ENCODE data around the gene RGS6.

Gene RGS6

DNA sequence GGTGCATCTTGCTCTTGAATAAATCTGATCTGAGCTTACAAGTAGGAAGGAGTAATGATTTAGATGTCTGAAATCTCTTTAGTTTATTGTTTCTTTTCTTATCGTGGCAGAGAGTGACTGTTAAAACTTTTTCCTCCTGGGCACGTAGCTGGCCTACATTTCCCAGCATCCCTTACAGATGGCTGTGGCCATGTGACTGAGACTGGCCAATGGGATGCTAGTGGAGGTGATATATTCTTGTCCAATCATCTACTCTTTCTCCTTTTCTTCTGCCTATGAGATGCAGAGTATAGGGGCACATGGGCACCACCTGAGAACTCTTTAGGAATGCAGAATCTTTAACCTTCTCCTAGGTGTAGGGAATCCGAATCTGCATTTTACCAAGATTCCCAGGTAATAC lies 237.3 kb downstream of the RGS6 start:
- no peak for DNase-seq

DNA sequence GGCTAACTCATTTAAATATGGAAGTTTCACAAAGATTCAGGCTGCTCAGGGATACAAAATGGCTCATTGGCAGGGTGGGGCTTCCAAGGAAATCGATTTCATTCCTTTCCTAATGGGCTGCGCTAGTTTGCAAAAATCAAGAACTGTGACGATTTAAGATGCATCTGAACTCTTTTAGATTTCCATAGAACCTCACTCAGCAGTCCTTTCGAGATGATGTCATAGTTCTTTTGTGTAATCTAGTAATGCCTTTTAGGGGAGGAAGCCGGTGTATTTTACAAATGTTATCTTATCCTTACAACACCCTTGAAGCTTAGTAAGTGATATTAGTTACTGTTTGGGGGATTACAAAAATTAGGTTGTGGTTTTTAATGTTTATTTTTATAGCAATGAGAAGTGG lies 239.8 kb downstream of the RGS6 start:
- no peak for DNase-seq

DNA sequence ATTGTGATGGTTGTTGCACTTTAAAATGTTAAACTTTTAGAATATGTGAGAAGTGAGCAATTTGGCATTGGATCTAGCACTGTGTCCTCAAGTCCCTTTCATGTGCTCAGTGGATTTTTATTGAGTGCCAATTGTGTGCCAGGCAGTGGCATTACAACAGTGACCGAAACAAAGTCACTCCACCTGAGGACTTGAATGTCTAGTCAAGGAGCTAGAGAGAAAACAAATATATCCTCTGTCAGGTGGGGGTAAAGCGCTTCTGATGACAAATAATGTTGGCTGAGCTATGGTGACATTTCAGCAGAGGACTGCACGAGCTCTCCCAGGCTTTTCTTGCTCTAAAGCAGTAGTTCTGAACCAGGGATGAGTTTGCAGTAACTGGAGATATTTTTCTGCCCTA lies 240.4 kb downstream of the RGS6 start:
- DNase-seq, result no peak

DNA sequence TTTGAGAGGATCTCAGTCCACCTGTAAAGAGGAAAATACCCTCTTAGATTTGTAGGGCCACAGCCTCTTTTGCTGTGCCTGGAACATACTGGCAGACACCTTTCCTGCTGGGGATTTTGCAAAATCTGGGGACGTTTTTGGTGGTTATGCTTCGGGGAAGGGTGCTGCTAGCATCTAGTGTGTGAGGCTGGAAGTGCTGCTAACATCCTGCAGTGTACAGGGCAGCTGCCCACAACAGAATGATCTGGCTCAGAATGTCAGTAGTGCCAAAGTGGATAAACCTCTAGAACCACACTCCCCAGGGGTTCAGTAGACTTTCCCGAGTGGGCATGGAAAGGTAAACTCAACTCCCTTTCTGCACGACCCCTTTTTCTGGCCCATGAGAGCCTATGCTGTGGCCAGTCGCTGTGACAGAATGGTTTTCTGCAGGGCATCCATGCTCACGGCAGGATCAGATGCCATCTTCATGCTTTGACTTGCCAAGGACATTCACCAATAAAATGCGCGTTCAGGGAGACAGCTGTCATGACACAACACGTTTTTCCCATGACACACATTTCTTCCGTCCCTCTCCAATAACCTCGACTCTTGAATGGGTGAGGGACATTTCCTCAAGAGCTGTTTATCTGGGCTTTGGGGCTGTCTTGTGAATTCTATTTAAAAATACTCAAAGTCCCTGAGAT lies 240.9 kb downstream of the RGS6 start:
- DNase-seq, result no peak

DNA sequence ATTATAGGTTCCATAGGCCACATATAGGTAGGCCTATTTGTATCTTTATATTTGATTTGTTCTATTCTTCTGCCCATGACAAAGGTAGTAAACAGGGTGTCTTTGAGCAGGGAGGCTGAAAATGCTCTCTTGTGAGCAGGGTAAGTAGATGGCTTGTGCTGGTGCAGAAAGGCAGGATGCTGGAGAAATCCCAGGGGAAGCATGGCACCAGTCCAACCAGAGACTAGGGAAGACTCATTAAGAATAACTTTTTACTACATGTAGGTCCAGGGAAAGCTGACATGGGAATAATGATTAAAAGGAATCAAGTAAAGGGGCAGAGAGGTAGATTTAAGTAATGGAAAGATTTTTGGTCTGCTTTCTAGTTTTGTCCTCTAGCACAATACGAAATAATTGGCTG lies 245.0 kb downstream of the RGS6 start:
- DNase-seq, result no peak

DNA sequence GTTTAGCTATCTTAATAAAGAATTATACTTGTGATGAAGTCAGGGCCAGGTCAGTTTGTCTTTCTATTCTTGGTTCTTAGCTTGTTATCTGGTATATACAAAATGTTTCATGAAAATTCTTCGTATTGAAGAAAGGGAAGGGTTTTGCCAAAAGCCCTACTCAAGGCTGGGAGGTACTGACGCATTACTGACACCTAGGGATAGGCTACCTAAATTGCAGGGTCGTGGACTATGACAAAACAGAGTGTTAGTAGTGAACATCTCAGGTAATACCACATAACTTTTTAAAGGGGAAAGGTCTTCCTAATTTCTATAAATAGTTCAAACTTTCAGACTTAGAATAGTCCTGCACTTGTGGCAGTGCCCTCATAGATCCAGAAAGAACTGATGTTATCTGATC lies 246.3 kb downstream of the RGS6 start:
- DNase-seq, result no peak

DNA sequence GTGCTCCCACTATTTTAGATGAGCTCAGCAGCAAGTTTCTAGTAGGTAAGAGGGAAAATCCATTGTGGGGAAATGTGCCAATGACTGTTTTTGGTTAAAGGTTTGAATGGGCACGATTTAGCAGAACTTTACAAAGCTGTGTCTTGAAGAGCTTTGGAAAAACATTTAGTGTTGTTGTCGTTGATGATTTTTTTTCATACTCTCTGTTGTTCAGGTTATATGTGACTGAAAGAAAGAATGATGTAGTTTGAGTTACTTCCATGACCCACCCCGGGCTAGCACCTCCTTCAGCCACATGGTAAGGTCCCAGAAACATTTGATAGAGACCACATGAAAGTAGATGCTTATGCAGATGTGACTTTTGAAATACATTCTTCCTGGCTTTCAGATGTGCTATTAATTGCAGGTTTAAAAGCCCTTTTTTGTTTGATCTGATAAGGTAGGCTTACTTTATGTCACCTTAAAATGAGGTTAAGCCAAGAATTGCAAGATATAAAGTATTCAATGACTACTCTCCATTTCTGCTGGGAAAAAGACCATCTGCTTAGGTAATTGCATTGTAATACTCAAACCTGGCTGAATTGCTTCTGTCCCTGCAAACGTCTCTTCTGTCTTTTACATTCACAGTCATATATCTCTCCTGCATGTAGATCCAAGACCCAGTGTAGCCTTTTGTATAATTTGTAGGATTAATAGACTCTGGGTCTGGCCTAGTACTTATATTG lies 250.6 kb downstream of the RGS6 start:
- no peak for DNase-seq

DNA sequence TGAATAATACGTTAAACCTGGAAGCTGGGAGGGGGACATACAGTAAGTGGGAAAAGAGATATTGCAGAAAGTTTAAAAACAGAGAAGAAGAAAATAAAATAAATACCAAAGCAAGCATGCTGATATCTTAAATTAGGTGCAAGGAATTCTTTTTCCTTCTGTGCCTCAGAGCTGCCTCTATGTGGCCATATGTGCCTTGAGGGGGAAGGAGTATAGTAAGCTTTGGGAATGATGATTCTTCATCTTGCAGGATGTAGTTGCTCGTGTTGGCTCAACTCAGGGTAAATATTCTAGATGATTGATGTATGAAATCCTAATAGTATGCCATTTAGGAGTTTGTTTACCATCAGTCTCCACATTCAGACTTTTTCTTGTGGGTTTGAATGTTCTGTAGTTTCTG lies 251.4 kb downstream of the RGS6 start:
- DNase-seq, result no peak

DNA sequence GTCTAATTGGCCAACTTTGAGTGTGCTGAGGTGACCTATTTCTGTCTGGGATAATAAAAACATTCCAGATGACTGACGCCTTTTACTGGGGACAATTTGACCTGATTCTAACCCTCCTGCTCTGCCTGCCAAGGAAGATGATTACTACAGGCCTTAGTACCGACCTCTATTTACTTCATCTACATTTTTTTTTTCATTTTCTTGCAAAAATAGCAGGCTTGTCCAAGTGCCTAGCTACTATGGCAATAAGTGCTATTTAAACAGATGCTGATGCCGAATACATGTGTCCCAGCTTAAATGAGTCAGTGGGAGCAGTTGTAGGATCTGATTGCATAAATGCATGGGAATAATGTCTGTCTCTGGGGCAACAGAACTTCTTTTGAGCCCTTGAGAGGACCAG lies 254.3 kb downstream of the RGS6 start:
- DNase-seq, result no peak

DNA sequence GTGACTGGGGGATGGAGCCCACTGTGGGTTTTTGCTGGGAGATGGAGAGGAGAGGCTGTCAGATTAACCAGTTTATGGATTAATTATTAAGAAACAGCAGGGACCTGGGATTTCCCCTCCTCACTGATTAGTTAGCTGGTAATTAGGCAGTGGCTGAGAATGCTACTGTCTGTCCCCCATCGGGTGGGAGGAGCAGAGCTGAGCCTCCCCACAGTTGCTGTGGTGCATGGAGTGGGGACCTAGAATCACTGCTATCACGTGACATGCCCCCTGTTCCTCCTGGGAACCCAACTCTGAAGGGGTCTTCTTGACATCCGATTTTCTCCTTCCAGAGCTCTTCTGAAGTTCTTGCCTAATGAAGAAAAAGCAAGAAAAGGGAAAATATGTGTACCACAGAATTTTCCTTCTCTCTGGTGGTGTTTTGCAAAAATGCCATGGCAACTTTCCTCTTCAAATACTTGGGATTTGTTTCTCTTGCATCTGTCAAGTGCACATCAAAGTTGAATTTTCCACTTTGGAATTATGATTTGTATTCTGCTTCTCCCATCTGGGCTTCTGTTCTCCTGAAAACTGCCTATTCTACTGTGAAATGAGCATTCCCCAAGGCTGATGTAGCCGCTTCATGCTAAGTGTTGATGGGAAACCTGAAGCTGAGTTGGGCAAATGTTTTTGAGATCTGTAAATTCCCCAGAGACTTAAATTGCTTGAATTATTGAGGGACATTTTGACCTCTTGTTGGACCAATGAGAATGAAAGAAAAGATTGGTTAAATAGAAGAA lies 264.2 kb downstream of the RGS6 start:
- DNase-seq, result no peak

DNA sequence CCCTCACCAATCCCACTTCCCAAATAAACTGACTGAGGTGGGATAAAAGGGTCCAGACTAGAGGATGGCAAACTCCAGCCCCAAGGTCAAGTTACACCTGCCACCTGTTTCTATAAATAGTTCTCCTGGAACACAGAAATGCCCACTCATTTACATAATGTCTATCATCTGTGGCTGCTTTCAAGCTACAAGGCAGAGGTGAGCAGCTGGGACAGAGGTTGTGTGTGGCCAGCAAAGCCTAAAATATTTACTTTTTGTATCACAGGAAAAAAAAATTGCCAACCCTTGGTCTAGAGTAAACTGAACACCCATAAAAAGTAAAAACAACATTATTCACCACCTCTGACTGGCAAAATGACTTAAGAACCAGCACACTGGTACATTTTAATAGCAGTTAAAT lies 269.4 kb downstream of the RGS6 start:
- DNase-seq, result no peak

DNA sequence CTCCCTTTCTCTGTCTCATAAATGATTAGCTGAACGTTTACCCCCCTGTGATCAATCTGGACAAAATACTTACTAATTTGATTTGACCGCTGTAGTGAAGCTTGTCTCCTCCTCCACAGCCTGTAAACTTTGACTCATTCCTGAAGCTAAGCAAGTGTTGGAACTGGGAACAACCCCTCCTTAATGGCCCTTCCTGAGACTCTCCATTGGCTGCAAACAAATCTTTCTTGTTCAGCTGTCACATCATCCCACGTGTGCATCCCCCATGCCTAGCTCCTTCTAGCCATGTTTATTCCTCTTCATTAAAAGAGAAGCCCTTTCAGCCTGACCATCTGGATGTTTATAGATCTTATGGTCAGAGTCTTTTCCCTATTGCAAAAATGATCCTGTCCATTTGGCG lies 281.2 kb downstream of the RGS6 start:
- DNase-seq, result no peak

DNA sequence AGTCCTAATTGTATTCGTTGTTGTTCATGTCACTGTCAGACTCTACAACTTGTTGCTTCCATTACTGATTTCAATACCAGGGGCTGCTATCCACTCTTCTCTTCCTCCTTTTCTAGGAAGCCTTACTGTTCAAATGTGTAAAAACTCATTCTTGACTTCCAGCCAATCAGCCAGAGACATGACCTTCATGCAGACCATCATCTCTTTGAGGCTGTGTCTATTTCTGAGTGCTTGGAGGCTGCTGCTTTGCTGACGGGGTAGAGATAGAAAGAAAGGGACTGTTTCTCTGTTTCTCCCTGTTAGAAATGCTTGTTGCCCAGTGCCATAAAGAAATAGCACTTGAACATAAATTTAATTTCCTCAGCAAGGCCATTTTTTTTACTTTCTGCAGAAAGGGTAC lies 282.9 kb downstream of the RGS6 start:
- no peak for DNase-seq

DNA sequence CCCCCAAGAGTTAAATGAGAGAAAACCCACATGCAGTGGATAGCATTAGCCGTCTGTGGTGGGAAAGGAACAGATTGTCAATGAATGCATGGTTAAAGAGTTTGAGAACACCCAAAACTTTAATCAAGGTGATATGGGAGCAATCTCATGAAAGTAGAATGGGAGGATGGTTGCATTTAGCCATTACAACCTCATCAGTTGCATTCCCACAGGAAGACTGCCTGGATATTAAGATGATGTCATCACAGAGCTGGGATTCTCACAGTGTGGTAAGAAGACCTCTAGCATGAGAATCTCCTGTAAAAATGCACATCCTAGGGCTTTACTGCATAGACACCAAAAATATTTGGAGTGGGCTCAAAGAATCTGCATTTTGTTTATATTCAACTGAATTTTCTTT lies 284.9 kb downstream of the RGS6 start:
- DNase-seq, result no peak

DNA sequence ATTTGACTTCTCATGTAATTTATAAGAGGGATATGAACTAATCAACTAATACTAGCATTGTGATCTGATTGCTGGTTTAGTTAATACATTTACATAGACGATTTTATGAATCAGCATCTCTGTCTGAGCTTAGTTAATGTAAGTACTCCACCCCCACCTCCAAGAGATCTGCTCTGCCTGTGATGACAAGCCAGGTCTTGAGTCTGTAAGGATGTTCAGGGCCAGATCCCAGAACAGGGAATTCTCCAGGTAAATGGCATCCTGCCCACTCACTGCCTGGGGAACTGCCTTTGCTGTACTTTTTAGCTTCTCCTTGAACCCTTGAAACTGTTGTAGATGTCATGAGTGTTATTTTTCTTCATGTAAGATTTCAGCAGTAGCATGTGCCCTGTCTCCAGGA lies 289.8 kb downstream of the RGS6 start:
- no peak for DNase-seq

DNA sequence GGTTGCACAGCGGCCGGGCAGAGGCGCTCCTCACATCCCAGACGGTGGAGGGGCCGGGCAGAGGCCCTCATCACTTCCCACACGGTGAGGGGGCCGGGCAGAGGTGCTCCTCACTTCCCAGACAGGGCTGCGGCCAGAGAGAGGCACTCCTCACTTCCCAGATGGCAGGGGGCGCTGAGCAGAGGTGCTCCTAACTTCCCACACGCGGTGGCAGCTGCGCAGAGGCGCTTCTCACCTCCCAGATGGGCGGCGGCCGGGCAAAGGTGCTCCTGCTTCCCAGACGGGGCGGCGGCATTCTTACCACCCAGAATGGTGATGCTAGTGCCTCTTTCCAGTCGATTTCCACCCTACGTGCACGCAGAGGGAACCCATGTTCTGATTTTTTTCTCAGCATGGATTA lies 304.4 kb downstream of the RGS6 start:
- no peak for DNase-seq

DNA sequence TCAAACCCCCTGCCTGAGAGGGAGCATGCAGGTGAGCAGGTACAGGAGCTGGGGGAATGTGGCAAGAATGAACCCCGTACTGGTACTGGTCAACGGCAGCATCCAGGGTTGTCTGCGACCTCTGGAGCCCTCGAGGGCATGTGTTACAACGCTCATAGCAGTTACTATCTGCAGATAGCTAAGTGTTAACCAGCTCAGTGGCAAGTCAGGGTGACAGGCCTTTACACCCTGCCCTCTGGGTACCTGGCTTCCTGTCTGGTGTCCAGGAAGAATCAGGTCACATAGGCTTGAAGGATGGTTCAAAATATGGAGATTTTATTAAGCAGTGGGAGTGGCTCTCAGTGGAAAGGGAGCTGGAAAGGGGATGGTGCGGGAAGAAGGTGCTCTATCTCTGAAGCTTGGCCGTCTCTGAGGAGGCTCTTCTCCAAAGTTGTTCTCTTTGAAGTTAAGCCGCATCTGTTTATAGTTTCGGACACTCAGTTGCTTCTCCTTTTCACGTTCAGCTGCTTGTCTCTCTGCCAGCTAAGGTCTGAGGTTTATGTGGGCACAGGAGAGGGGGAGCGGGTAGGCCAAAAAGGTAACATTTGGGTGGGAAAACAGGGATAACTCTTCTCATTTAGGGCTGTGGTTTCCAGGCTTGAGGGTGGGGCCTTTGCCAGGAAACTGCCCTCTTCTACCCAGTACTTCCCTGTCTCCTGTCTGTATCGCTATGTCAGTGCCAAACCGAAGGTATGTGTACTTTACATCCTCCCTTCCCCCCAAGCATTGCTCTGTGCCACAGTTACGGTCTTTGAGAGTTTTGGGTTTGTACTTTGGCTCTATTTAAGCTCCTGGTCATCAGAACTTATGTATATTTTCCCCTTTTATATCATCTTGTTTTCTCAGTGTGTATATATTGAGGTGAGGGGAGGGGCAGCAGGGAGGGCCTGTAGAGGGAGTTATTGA lies 305.8 kb downstream of the RGS6 start:
- DNase-seq, result no peak

DNA sequence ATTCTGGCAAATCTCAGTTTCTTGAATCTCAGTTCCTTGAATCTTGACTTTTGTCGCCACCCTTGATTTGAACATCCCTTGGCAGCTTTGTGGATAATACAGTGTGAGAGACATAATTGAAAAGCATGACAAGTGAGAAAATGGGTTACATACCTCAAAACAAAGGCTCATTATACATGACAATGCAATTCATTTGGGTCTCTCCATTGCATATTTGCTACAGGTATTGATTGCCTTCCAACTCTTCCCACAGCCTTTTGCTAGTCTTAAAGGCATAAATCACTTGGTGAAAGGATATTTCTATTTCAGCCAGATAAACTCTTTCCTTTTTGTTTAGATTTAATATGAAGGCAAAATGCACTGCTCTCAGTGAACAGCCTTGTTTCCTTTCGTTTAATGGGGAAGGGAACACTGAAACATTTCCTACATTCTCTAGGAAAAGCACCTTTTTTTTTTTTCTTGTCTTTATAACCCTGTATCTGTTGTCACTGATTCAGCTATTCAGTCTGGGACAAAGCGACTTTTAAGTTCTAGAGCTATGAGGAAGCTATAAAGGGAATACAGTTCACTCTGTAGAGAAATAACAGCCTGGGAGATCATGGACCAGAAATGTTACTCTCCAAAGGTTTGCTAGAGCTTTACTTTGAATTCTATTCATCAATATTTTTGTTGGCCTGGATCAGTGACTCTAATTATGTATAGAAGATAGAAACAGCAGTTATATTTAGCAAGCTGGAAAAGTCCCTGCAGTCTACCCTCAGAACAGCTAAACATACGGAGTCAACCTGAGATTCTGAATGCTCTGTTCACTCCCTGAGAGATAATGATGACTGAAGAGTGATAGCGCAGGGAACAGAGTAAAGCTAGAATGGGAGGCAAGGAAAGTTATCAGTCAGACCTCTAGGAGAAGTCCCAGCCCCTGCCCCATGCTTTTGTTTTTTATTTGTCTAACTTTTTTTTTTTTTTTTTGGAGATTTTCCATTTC lies 311.4 kb downstream of the RGS6 start:
- DNase-seq, result no peak

DNA sequence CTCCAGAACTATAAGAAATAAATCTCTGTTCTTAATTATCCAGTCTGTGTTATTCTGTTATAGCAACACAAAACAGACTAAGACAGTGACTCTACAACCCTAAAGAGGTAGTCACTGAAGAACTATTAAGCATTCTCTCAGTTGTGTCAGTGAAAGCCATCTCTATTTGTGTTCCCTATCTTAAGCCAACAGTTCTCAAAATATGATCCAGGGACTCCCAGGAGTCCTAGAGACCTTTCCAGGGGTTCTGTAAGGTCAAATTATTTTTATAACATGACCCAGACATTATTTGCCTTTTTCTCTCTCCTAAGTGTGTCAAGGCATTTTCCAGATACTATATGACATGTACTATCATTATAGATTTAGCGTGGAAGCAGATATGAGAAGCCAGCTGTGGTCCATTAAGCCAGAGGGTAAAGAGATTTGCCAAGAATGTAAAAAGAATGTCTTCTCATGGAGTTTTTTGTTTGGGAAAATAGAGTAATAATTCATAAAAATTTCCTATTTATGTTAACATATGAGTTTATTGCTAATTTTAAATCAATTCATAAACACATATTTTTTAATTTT lies 315.8 kb downstream of the RGS6 start:
- no peak for DNase-seq

DNA sequence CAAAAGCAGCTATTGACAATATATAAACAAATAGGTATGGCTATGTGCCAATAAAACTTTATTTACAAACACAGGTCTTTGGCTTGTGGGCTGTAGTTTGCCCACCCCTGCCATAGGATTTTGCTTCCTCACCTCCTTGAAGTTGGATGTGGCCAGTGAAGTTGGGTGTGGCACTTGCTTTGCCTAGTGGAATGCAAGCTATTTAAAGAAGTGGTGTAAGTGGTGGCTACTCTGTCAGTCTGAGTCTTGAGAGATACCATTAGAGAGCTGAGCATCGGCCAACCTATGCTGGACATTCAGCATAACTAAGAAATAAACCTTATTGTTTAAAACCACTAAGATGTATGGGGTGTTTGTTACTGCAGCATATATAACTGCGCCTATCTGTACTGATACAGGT lies 321.3 kb downstream of the RGS6 start:
- no peak for DNase-seq

DNA sequence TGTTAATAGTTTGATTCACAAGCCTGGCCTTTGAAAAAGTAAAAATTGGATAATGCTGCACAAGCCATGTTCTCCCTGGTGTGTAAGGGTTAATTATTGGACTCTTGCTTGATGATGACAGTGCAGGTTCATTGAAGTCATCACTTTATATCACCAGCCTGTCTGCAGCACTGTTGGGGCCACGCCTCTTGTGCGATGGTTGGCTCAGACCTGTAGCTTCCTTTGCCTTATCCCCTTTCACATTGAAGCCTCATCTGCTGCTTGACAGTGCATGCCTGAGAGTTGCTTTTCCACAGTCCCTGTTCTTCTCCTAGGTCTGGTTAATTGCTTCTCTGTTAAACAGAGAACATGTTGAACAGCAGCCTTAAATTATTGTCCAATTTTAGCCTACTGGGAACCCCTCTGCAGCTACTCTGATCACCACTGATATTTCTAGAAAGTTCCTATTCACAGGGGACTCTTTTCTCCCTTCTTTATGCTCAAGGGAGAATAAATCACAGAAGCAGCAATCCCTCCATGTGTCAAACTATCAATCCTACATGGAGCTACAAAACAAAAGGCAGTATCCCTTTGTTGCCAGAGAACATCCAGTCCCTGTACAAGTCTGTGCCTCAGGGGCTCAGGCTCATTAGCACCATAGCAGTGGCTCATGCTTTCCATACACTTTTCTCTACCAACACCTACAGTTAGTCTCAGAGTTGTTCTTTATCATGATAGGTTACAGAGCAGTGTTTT lies 322.1 kb downstream of the RGS6 start:
- no peak for DNase-seq

All from NCI-H146 (cell line).